ENCODE results near the gene AMN1.

Gene AMN1

DNA sequence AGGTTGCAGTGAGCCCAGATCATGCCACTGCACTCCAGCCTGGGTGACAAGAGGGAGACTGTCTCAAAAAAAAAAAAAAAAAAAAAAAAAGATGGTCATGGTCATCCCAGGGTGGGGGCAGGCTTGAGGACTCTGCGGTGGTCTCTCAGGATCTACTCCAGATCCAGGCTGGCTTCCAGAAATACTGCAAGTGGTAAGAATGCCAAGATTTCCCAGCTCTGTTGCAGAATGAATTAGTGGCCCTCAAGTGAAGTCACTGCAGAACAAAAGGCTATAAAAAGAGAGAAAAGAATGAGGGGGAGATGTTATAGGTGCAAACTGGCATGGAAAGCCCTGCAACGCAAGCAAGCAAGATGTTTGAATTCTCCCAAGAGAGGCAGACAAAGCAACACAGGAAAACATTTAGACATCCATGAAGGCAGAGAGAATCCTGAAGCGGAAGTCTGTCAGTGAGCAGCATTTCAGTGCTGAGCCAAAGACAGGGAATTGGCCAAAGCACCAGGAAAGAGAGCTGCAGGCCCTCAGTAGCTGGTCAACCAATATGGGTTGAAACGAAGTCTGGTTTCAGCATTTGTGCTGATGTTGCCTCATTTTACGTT, 101.3 kb downstream of the AMN1 start:
- DNase-seq, result no peak

DNA sequence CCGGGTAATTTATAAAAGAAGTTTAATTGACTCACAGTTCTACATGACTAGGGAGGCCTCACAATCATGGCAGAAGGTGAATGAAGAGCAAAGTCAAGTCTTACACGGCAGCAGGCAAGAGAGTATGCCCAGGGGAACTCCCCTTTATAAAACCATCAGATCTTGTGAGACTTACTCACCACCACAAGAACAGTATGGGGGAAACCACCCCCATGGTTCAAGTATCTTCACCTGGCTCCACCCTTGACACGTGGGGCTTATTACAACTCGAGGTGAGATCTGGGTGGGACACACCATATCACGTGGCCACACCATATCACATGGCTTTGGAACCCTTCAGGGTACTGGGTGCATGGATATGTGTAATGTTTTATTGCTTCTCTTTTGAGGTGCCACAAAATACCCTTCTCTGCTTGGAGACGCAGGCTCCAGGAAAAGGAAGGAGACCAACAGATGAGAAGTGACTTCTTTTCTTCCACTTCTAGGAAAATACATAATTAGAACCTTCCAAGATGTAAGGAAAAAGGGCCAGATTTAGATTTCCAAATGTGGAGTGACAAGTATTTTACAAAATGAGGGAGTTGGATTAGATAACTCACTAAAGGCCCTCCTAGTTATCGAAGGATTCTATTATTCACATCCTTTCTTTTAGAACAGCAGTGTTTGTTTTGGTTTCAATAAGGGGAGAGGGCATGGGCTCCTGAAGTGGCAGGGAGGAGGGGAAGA, 102.4 kb downstream of the AMN1 start:
- DNase-seq, result no peak

DNA sequence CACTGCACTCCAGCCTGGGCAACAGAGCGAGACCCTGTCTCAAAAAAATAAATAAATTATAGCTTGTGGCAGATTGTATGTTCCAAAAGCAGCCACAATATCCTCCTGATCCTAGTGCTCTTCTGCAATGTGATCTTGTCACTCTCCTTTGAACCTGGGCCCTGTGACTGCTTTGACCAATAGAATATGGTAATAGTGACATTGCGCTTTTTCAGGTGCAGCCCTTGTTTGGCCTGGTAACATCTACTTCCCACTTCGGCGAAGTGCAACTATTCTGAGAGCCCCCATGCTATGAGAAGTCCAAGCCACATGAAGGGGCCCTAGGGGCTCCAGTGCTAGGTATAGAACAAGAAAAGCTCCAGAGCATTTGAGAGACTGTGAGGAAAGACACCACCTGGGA, 106.8 kb downstream of the AMN1 start:
- DNase-seq, result no peak
